ENCODE results near the gene ALK.

DNA sequence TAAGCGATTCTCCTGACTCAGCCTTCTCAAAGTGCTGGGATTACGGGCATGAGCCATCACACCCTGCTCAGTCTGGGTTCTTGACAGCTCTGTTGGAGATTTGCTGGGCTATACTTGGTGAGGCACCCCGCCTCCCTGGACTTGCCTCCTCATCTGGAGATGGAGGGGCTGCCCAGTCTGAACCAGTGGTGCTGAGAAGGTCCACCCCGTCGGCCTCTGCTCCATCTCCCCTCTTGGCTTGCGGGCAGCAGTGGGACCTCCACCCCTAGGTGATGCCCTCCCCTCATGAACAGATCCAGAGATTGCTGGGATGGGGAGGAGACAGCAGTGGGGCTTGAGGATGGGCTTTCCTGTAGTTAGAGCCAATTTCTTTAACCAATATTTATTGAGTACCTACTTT, 685.3 kb downstream of the ALK start:
- no peak for TF ChIP-seq POLR2A (IDR thresholded peaks at IDR 0.05; ENCODE audit: low read length)
- TF ChIP-seq GATA1 (IDR thresholded peaks at IDR 0.05; ENCODE audit: low read depth, low read length) = no peak
